ENCODE measurements around the gene TANGO6. TPM values are rescaled to one million over a fixed set of nuclear protein-coding genes. Genes with fewer than 3 reads are reported as not detected.

TANGO6 gene
- total and polyA plus RNA-seq, 10 of the 15 experiments (the other 5 are each of a cell fraction or from before 2014, with no cell fraction given): 1.1 to 20.6 (median 11.0) TPM

DNA sequence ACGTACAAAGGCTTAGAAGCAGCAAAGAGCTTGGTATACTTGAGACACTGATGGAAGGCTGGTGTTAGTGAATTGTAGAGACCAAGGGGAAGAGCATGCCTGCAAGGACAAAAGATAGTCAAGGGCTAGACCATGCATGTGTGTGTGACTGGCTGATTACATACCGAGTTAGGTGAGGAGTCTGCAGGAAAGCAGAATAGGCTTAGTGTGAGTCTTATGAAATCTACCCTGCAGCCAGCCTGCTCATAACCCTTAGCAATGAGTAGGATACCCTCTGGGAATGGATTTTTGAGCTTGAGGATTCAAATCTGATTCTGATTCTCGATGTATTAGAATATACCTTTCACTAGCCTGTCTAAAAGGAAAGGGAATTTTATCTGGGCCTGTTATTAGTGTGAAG, 77.0 kb downstream of the TANGO6 start:
- POLR2A ChIA-PET: interaction anchor here (0.5 kb wide), 1 partner anchor 119 kb away, joined by 3 read pairs; no protein-coding TSS in a partner anchor
- SMC1A ChIA-PET (ENCODE audit: uncharacterized antibody, unreplicated experiment): interaction anchor here (0.6 to 1.5 kb wide), 3 partner anchors 18 to 1658 kb away, joined by 3 to 4 read pairs (median 3); no protein-coding TSS in a partner anchor
- Histone ChIP-seq H4K20me1 (ENCODE audit: control insufficient read depth, insufficient read depth) (no peaks in the 10 kb centered on the region), H3K9me3 (replicated peaks; ENCODE audit: control insufficient read depth, insufficient read depth, low read length) (no peaks in the 10 kb centered on the region), H3K4me2 (ENCODE audit: control insufficient read depth, insufficient read depth) (no peak overlapping the region), H3K79me2 (ENCODE audit: control insufficient read depth, insufficient read depth, low read length) (no peaks in the 10 kb centered on the region), H3K27ac (ENCODE audit: control insufficient read depth, insufficient read depth) (no peak overlapping the region), H3K27me3 (replicated peaks in 1 of 2; ENCODE audit: control insufficient read depth in 2 of 2, insufficient read depth in 2 of 2, low read length in 1 of 2) (no peaks in the 10 kb centered on the region), H3K9ac (ENCODE audit: control insufficient read depth, insufficient read depth, low read length) (no peak overlapping the region), H3K36me3 (ENCODE audit: control insufficient read depth in 2 of 2, insufficient read depth in 2 of 2, low read length in 1 of 2) (peaks cover 0 to 5% of the 10 kb centered on the region in 2 experiments; a peak in 1 of 4 replicates), H2AFZ (ENCODE audit: control insufficient read depth, low read depth, low read length) (no peak overlapping the region), H3K4me3 (no peak overlapping the region), H3K4me1 (ENCODE audit: control insufficient read depth, insufficient read depth, low read length) (no peaks in the 10 kb centered on the region)
- TF ChIP-seq JUND (IDR thresholded peaks at IDR 0.05; ENCODE audit: low read depth, low read length): no peak
- no peak for TF ChIP-seq RAD21 (IDR thresholded peaks at IDR 0.05; ENCODE audit: insufficient read depth, low read depth, low read length)
- no peak for TF ChIP-seq CHD4 (IDR thresholded peaks at IDR 0.05)
- TF ChIP-seq MAX (IDR thresholded peaks at IDR 0.05; ENCODE audit: low read depth, low read length): no peak
- no peak for TF ChIP-seq E2F4 (IDR thresholded peaks at IDR 0.05; ENCODE audit: low read depth, low read length)
- no peak for TF ChIP-seq RB1 (IDR thresholded peaks at IDR 0.05; ENCODE audit: borderline replicate concordance)
- TF ChIP-seq RFX5 (IDR thresholded peaks at IDR 0.05; ENCODE audit: low read depth, low read length): no peak
- no peak for TF ChIP-seq ZSCAN29 (IDR thresholded peaks at IDR 0.05)
- TF ChIP-seq CHD1 (IDR thresholded peaks at IDR 0.05; ENCODE audit: low read depth, low read length): no peak
- no peak for TF ChIP-seq SREBF2 (IDR thresholded peaks at IDR 0.05; ENCODE audit: low read length)
- no peak for TF ChIP-seq SMARCA5 (IDR thresholded peaks at IDR 0.05)
- TF ChIP-seq ZNF217 (IDR thresholded peaks at IDR 0.05): no peak
- FAIRE-seq (no peak), DNase-seq (ENCODE audit: low read depth, low spot score) (no peak), ATAC-seq (no peak)
- BruUV-seq (replicated peaks): no TSS peak
- CTCF ChIA-PET: interaction anchor here (1.5 kb wide), 1 partner anchor 17 kb away, joined by 3 read pairs; no protein-coding TSS in a partner anchor
- in situ Hi-C loops (cut with MboI) (no loop called here), intact Hi-C loops (cut with micrococcal nuclease; ENCODE audit: unreplicated experiment) (no loop called here)
- RAD21 ChIA-PET (ENCODE audit: unreplicated experiment): interaction anchor here (0.5 kb wide), 1 partner anchor 8 kb away, joined by 3 read pairs; no protein-coding TSS in a partner anchor
- WGBS (ENCODE audit: insufficient coverage, insufficient replicate concordance, low lambda C conversion rate, missing lambda C conversion rate): 97% methylated on average over 3 of the region's 3 CpGs
